IMR-90 (cell line): ENCODE results near the gene IL1RAPL1. TPM values are rescaled to one million over a fixed set of nuclear protein-coding genes. Genes with fewer than 3 reads are reported as not detected.

Source experiments
- ATAC-seq: fragments of 200-7000 bp; cut with Tn5 transposase; 2 replicates; pipeline ENCODE4 v1.9.1; 2020; ENCODE audit warnings: low read depth, mild to moderate bottlenecking, moderate library complexity
- BruUV-seq: library from RNA; stranded (reverse); fragments of 400-500 nt; replicated peaks from 2 replicates; lab custom pipeline; 2021; lab: Mats Ljungman, UMichigan
- CTCF ChIA-PET: fragments of 300-600 bp; formaldehyde crosslinking; extraction: SDS; loops from one replicate; lab custom pipeline; 2021; ENCODE audit warnings: antibody characterized with exemption; lab: Yijun Ruan, JAX
- POLR2A ChIA-PET: fragments of 300-600 bp; sonication (Branson Sonifier 250); formaldehyde crosslinking; loops from one replicate; lab custom pipeline; 2022; ENCODE audit warnings: antibody characterized with exemption; ENCODE audit not compliant: unreplicated experiment; lab: Charles Lee
- DNase-seq: peaks from one replicate; pipeline ENCODE4 v3.0.0; 2013
- H2AFZ ChIP-seq: replicated peaks from 2 replicates; pipeline ENCODE3; 2013; ENCODE audit warnings: low read length, mild to moderate bottlenecking; ENCODE audit not compliant: poor library complexity
- H2AK5ac ChIP-seq: 2 replicates; pipeline ENCODE4 v1.6.1; 2013; ENCODE audit warnings: low read depth, low read length, inconsistent platforms
- H2AK9ac ChIP-seq: replicated peaks from 2 replicates; pipeline ENCODE3; 2013; ENCODE audit warnings: mild to moderate bottlenecking, low read depth, low read length, moderate library complexity; ENCODE audit not compliant: poor library complexity
- H2BK120ac ChIP-seq: 2 replicates; pipeline ENCODE4 v1.6.1; 2013; ENCODE audit warnings: low read depth, low read length, inconsistent platforms
- H2BK15ac ChIP-seq: 3 replicates; pipeline ENCODE4 v1.6.1; 2013; ENCODE audit warnings: low read depth, low read length, inconsistent platforms
- H2BK20ac ChIP-seq: 2 replicates; pipeline ENCODE4 v1.6.1; 2013; ENCODE audit warnings: low read depth, mild to moderate bottlenecking, inconsistent platforms, low read length, moderate library complexity
- H2BK5ac ChIP-seq: 2 replicates; pipeline ENCODE4 v1.6.1; 2013; ENCODE audit warnings: mild to moderate bottlenecking, low read depth, low read length, inconsistent platforms; ENCODE audit not compliant: poor library complexity, severe bottlenecking
- H3K14ac ChIP-seq: replicated peaks from 2 replicates; pipeline ENCODE4 v1.6.1; 2013; ENCODE audit warnings: low read depth, low read length, inconsistent platforms
- H3K18ac ChIP-seq: 2 replicates; pipeline ENCODE4 v1.6.1; 2013; ENCODE audit warnings: low read depth, low read length, control low read depth
- H3K23ac ChIP-seq: 2 replicates; pipeline ENCODE4 v1.6.1; 2013; ENCODE audit warnings: low read depth, low read length, inconsistent platforms
- H3K27ac ChIP-seq: 2 replicates; pipeline ENCODE4 v1.5.1; 2013; ENCODE audit warnings: mild to moderate bottlenecking, control low read depth, low read length; ENCODE audit not compliant: insufficient read depth
- H3K27me3 ChIP-seq: 2 replicates; pipeline ENCODE4 v1.6.1; 2013; ENCODE audit warnings: low read length; ENCODE audit not compliant: control insufficient read depth, insufficient read depth
- H3K36me3 ChIP-seq: 2 replicates; pipeline ENCODE4 v1.6.1; 2013; ENCODE audit warnings: low read length, mixed read lengths; ENCODE audit not compliant: control insufficient read depth, insufficient read depth
- H3K4ac ChIP-seq: 2 replicates; pipeline ENCODE4 v1.6.1; 2013; ENCODE audit warnings: low read depth, low read length, inconsistent platforms
- H3K4me1 ChIP-seq: 2 replicates; pipeline ENCODE4 v1.6.1; 2013; ENCODE audit warnings: low read length, mixed read lengths; ENCODE audit not compliant: control insufficient read depth, insufficient read depth
- H3K4me2 ChIP-seq: 2 replicates; pipeline ENCODE4 v1.6.1; 2013; ENCODE audit warnings: low read depth, mild to moderate bottlenecking, control low read depth, low read length, moderate library complexity
- H3K4me3 ChIP-seq: 2 replicates; pipeline ENCODE4 v1.5.1; 2013; ENCODE audit warnings: low read depth, mild to moderate bottlenecking, control low read depth, low read length, moderate library complexity; ENCODE audit not compliant: insufficient read depth
- H3K56ac ChIP-seq: 2 replicates; pipeline ENCODE4 v1.6.1; 2013; ENCODE audit warnings: low read length, inconsistent platforms; ENCODE audit not compliant: insufficient read depth; ENCODE audit errors: extremely low read depth
- H3K79me1 ChIP-seq, 2 experiments: 2 replicates each; pipeline ENCODE4 v1.6.1; 2013; ENCODE audit warnings: low read length in 2 of 2, inconsistent platforms in 1 of 2, low read depth in 1 of 2
- H3K9ac ChIP-seq: 2 replicates; pipeline ENCODE4 v1.6.1; 2013; ENCODE audit warnings: low read depth, low read length, control low read depth
- H3K9me1 ChIP-seq: 2 replicates; pipeline ENCODE4 v1.6.1; 2013; ENCODE audit warnings: low read length, inconsistent platforms; ENCODE audit not compliant: insufficient read depth
- H3K9me3 ChIP-seq: 2 replicates; pipeline ENCODE4 v1.6.1; 2013; ENCODE audit warnings: low read length; ENCODE audit not compliant: control insufficient read depth, insufficient read depth
- H4K20me1 ChIP-seq: 2 replicates; pipeline ENCODE4 v1.6.1; 2013; ENCODE audit warnings: low read length, inconsistent platforms; ENCODE audit not compliant: insufficient read depth
- H4K5ac ChIP-seq: 2 replicates; pipeline ENCODE4 v1.6.1; 2013; ENCODE audit warnings: mild to moderate bottlenecking, low read depth, low read length, control low read depth
- H4K8ac ChIP-seq, 2 experiments: 2 replicates each; pipeline ENCODE4 v1.6.1; 2013; ENCODE audit warnings: low read depth in 2 of 2, low read length in 2 of 2, control low read depth in 1 of 2, inconsistent platforms in 1 of 2
- H4K91ac ChIP-seq: 2 replicates; pipeline ENCODE4 v1.6.1; 2013; ENCODE audit warnings: low read depth, low read length, inconsistent platforms; ENCODE audit not compliant: insufficient read depth
- CEBPB ChIP-seq: IDR thresholded peaks from 2 replicates; pipeline ENCODE4 v1.6.1; 2012; ENCODE audit warnings: low read depth, low read length, improper control_type of control experiment
- MAZ ChIP-seq: IDR thresholded peaks from 2 replicates; pipeline ENCODE4 v1.6.1; 2012; ENCODE audit warnings: low read depth, mild to moderate bottlenecking, low read length, improper control_type of control experiment, moderate library complexity, borderline replicate concordance
- MXI1 ChIP-seq: IDR thresholded peaks from 2 replicates; pipeline ENCODE4 v1.6.1; 2012; ENCODE audit warnings: low read depth, mild to moderate bottlenecking, low read length, moderate library complexity, borderline replicate concordance
- NFE2L2 ChIP-seq: fragments of 150-350 bp; IDR thresholded peaks from 2 replicates; pipeline ENCODE4 v1.6.1; 2016; ENCODE audit warnings: low read depth, mild to moderate bottlenecking, low read length
- POLR2A ChIP-seq: IDR thresholded peaks from 2 replicates; pipeline ENCODE4 v1.6.1; 2012; ENCODE audit warnings: mild to moderate bottlenecking, low read depth, low read length
- RAD21 ChIP-seq: IDR thresholded peaks from 2 replicates; pipeline ENCODE4 v1.6.1; 2012; ENCODE audit warnings: low read length, improper control_type of control experiment
- RFX5 ChIP-seq: IDR thresholded peaks from 2 replicates; pipeline ENCODE4 v1.8.0; 2012; ENCODE audit warnings: low read depth, mild to moderate bottlenecking, low read length, moderate library complexity
- SMC3 ChIP-seq: fragments of 150-350 bp; IDR thresholded peaks from 2 replicates; pipeline ENCODE4 v1.6.1; 2016; ENCODE audit warnings: low read depth, mild to moderate bottlenecking, antibody characterized with exemption, low read length, moderate library complexity
- USF2 ChIP-seq: fragments of 150-350 bp; IDR thresholded peaks from 2 replicates; pipeline ENCODE4 v1.6.1; 2017; ENCODE audit warnings: mild to moderate bottlenecking, antibody characterized with exemption, low read length, low read depth
- WGBS, 2 experiments: methylation state at CpG; one replicate each; pipeline versions ENCODE4 v1.1.5 to v1.1.7; 2013; ENCODE audit warnings: missing lambda C conversion rate in 2 of 2; ENCODE audit not compliant: insufficient read length in 1 of 2; ENCODE audit errors: extremely low coverage in 2 of 2; 5-methylcytosine and 5-hydroxymethylcytosine counted together
- dilution Hi-C: fragments of 300-500 bp; cut with HindIII; formaldehyde crosslinking; loops from one replicate; pipeline ENCODE4 v1.14.3; 2018; ENCODE audit warnings: low sequenced_read_pairs; ENCODE audit not compliant: unreplicated experiment
- in situ Hi-C: fragments of 300-500 bp; cut with MboI; formaldehyde crosslinking; loops from 3 replicates; pipeline ENCODE4 v1.14.3; 2019; ENCODE audit warnings: low sequenced_read_pairs, inconsistent platforms, mixed read lengths
- intact Hi-C: fragments of 100-400 bp; cut with micrococcal nuclease; formaldehyde crosslinking; loops from 2 replicates; pipeline ENCODE4 v1.10.0; 2022
- polyA plus RNA-seq, 3 experiments: library from polyadenylated mRNA; depleted of rRNA; stranded (reverse); fragments of >200 nt; gene quantifications; 2 replicates each; pipeline ENCODE4 v1.2.3, GENCODE V29; 2012; ENCODE audit warnings: low replicate concordance in 1 of 3
- total RNA-seq: library from RNA; depleted of rRNA; stranded (reverse); fragments of >200 nt; gene quantifications from 2 replicates; pipeline ENCODE4 v1.2.3, GENCODE V29; 2012
- TF ChIP-seq, protein P1 (sequence below): conservative IDR thresholded peaks from 2 replicates; pipeline ENCODE4 v1.5.1; 2012; ENCODE audit warnings: mild to moderate bottlenecking, low read depth, low read length, improper control_type of control experiment
- TF ChIP-seq, protein P2 (sequence below): fragments of 150-350 bp; IDR thresholded peaks from 2 replicates; pipeline ENCODE4 v1.6.1; 2016; ENCODE audit warnings: low read depth, mild to moderate bottlenecking, low read length, moderate library complexity, borderline replicate concordance

IL1RAPL1 gene
- total and polyA plus RNA-seq, 2 of the 4 experiments (the other 2 are of a cell fraction), result 1.5 to 9.0 TPM

DNA sequence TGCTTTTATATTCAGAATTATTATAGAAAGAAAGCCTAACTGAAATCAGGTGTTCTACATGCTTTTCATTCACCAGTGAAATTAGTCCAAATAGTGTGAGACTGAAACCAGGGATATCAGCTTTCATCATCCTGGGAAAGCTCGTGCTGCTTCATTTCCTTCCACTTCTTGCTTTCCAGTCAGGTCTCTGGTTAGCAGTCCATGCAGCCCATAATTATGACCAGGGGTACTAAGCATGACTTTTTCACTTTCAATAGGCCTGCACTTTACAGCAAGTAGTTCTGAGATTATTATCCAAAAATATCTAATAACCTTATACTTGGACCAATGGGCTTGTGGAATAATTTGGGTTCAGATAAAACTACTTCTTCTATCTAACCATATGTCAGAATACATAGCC, 954.9 kb downstream of the IL1RAPL1 start:
- Histone ChIP-seq H3K27ac (no peak overlapping the region), H3K4me2 (no peak overlapping the region), H3K27me3 (no peaks in the 10 kb centered on the region), H3K9ac (no peak overlapping the region), H3K18ac (no peak overlapping the region), H2AK5ac (no peak overlapping the region), H3K9me3 (no peaks in the 10 kb centered on the region), H4K20me1 (no peaks in the 10 kb centered on the region), H2BK20ac (no peak overlapping the region), H3K4me3 (no peak overlapping the region), H2BK120ac (no peak overlapping the region), H4K91ac (no peak overlapping the region), H2BK5ac (no peak overlapping the region), H3K4me1 (no peaks in the 10 kb centered on the region), H4K5ac (no peak overlapping the region), H3K36me3 (no peaks in the 10 kb centered on the region), H3K79me1 (no peaks in the 10 kb centered on the region), H3K9me1 (no peaks in the 10 kb centered on the region), H2AK9ac (no peak overlapping the region), H3K4ac (no peak overlapping the region), H2BK15ac (no peak overlapping the region), H3K56ac (no peak overlapping the region), H2AFZ (no peak overlapping the region), H3K23ac (no peak overlapping the region), H3K14ac (no peak overlapping the region), H4K8ac (no peak overlapping the region)
- CTCF ChIA-PET, result interaction anchor here (0.6 kb wide), 2 partner anchors 23 to 25 kb away, joined by 3 read pairs; no protein-coding TSS in a partner anchor
- WGBS, 2 experiments, result no CpG with 5 or more reads among the region's 1 CpG
- no peak for DNase-seq
- in situ Hi-C loops, result no loop called here
- no TSS peak for BruUV-seq
- intact Hi-C loops, result no loop called here
- dilution Hi-C loops, result no loop called here
- ATAC-seq, result no peak
- no peak for TF ChIP-seq CEBPB
- TF ChIP-seq, protein P1, sequence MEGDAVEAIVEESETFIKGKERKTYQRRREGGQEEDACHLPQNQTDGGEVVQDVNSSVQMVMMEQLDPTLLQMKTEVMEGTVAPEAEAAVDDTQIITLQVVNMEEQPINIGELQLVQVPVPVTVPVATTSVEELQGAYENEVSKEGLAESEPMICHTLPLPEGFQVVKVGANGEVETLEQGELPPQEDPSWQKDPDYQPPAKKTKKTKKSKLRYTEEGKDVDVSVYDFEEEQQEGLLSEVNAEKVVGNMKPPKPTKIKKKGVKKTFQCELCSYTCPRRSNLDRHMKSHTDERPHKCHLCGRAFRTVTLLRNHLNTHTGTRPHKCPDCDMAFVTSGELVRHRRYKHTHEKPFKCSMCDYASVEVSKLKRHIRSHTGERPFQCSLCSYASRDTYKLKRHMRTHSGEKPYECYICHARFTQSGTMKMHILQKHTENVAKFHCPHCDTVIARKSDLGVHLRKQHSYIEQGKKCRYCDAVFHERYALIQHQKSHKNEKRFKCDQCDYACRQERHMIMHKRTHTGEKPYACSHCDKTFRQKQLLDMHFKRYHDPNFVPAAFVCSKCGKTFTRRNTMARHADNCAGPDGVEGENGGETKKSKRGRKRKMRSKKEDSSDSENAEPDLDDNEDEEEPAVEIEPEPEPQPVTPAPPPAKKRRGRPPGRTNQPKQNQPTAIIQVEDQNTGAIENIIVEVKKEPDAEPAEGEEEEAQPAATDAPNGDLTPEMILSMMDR, result no peak
- no peak for TF ChIP-seq RFX5
- no peak for TF ChIP-seq MAZ
- no peak for TF ChIP-seq SMC3
- no peak for TF ChIP-seq NFE2L2
- TF ChIP-seq, protein P2, sequence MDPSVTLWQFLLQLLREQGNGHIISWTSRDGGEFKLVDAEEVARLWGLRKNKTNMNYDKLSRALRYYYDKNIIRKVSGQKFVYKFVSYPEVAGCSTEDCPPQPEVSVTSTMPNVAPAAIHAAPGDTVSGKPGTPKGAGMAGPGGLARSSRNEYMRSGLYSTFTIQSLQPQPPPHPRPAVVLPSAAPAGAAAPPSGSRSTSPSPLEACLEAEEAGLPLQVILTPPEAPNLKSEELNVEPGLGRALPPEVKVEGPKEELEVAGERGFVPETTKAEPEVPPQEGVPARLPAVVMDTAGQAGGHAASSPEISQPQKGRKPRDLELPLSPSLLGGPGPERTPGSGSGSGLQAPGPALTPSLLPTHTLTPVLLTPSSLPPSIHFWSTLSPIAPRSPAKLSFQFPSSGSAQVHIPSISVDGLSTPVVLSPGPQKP, result no peak
- no peak for TF ChIP-seq POLR2A
- TF ChIP-seq RAD21, result no peak
- no peak for TF ChIP-seq MXI1
- TF ChIP-seq USF2, result no peak
- POLR2A ChIA-PET, result no interaction called here
